WTC11 (cell line): ENCODE results near the gene EGFR. TPM values are rescaled to one million over a fixed set of nuclear protein-coding genes. Genes with fewer than 3 reads are reported as not detected.
A peak's percentile ranks its signal among the peaks of the same experiment; 100 is the strongest.

ENCODE experiments used
- ARID4B ChIP-seq: sonication (generic); formaldehyde crosslinking; IDR thresholded peaks from 2 replicates; pipeline ENCODE4 v1.8.0; 2023; ENCODE audit warnings: missing genetic modification reagents, mild to moderate bottlenecking, borderline replicate concordance
- ATF3 ChIP-seq: sonication (generic); formaldehyde crosslinking; conservative IDR thresholded peaks from 2 replicates; pipeline ENCODE4 v1.8.1; 2022; ENCODE audit warnings: mild to moderate bottlenecking, missing genetic modification reagents
- ATF6 ChIP-seq: sonication (generic); formaldehyde crosslinking; IDR thresholded peaks from 2 replicates; pipeline ENCODE4 v1.8.1; 2023; ENCODE audit warnings: mild to moderate bottlenecking, missing genetic modification reagents
- CREM ChIP-seq: sonication (generic); formaldehyde crosslinking; IDR thresholded peaks from 2 replicates; pipeline ENCODE4 v1.8.1; 2022; ENCODE audit warnings: mild to moderate bottlenecking, missing genetic modification reagents, moderate library complexity
- CTCF ChIP-seq: fragments of 200-600 bp; IDR thresholded peaks from 2 replicates; pipeline ENCODE4 v1.8.0; 2022; ENCODE audit warnings: antibody characterized with exemption
- E2F4 ChIP-seq: sonication (generic); formaldehyde crosslinking; IDR thresholded peaks from 2 replicates; pipeline ENCODE4 v1.8.1; 2022; ENCODE audit warnings: low read depth, mild to moderate bottlenecking, moderate library complexity, missing genetic modification reagents, borderline replicate concordance
- ERG ChIP-seq: fragments of 250-450 bp; sonication (Bioruptor Pico); IDR thresholded peaks from 2 replicates; pipeline ENCODE4 v1.8.0; 2021; ENCODE audit warnings: mild to moderate bottlenecking
- ETV6 ChIP-seq: sonication (generic); formaldehyde crosslinking; IDR thresholded peaks from 2 replicates; pipeline ENCODE4 v1.8.1; 2022; ENCODE audit warnings: mild to moderate bottlenecking, missing genetic modification reagents
- HMGXB4 ChIP-seq: sonication (generic); formaldehyde crosslinking; IDR thresholded peaks from 2 replicates; pipeline ENCODE4 v1.8.1; 2023; ENCODE audit warnings: mild to moderate bottlenecking, moderate library complexity, missing genetic modification reagents
- RELA ChIP-seq: sonication (generic); formaldehyde crosslinking; IDR thresholded peaks from 2 replicates; pipeline ENCODE4 v1.8.1; 2022; ENCODE audit warnings: missing genetic modification reagents, mild to moderate bottlenecking, borderline replicate concordance
- SMAD4 ChIP-seq: sonication (generic); formaldehyde crosslinking; IDR thresholded peaks from 2 replicates; pipeline ENCODE4 v1.8.0; 2022; ENCODE audit warnings: mild to moderate bottlenecking, missing genetic modification reagents
- TEAD1 ChIP-seq: sonication (generic); formaldehyde crosslinking; IDR thresholded peaks from 2 replicates; pipeline ENCODE4 v1.8.0; 2022; ENCODE audit warnings: mild to moderate bottlenecking, missing genetic modification reagents
- TP53 ChIP-seq: sonication (generic); formaldehyde crosslinking; IDR thresholded peaks from 2 replicates; pipeline ENCODE4 v1.8.1; 2023; ENCODE audit warnings: mild to moderate bottlenecking, missing genetic modification reagents
- USF1 ChIP-seq: sonication (generic); formaldehyde crosslinking; IDR thresholded peaks from 2 replicates; pipeline ENCODE4 v1.8.0; 2022; ENCODE audit warnings: mild to moderate bottlenecking, missing genetic modification reagents
- ZNF232 ChIP-seq: sonication (generic); formaldehyde crosslinking; IDR thresholded peaks from 2 replicates; pipeline ENCODE4 v1.8.0; 2022; ENCODE audit warnings: mild to moderate bottlenecking, missing genetic modification reagents
- ZNF263 ChIP-seq: sonication (generic); formaldehyde crosslinking; IDR thresholded peaks from 2 replicates; pipeline ENCODE4 v1.8.1; 2022; ENCODE audit warnings: low read depth, mild to moderate bottlenecking, moderate library complexity, missing genetic modification reagents
- ZNF416 ChIP-seq: fragments of 250-450 bp; sonication (Bioruptor Pico); IDR thresholded peaks from 2 replicates; pipeline ENCODE4 v1.9.0; 2021; ENCODE audit warnings: mild to moderate bottlenecking, inconsistent platforms
- ZNF532 ChIP-seq: fragments of 250-450 bp; sonication (Bioruptor Pico); IDR thresholded peaks from 2 replicates; pipeline ENCODE4 v1.9.0; 2021; ENCODE audit warnings: mild to moderate bottlenecking, borderline replicate concordance
- total RNA-seq: library from RNA; stranded (reverse); gene quantifications from 3 replicates; pipeline ENCODE4 v1.2.3, GENCODE V29; 2021

Gene EGFR
- total RNA-seq, 1 experiment from 2014 or later: 5.9 TPM

GRCh38 chr7:55254596-55255495 is 236.0 kb downstream of the EGFR start (continued):
- TF ChIP-seq CTCF: peak; percentile 99
- TF ChIP-seq HMGXB4 (CRISPR knock-in tag): peak; percentile 99
- TF ChIP-seq SMAD4 (CRISPR knock-in tag): peak; percentile 72
- TF ChIP-seq ZNF416: no peak
- TF ChIP-seq RELA (CRISPR knock-in tag): peak; percentile 95; the same call in 1 of the 2 replicates
- TF ChIP-seq ZNF263 (CRISPR knock-in tag): peak; percentile 82
- TF ChIP-seq ZNF232 (CRISPR knock-in tag): 0 out of 2 replicates have a peak, but pooled peaks have one; percentile 40
- peak; percentile 78 for TF ChIP-seq TEAD1 (CRISPR knock-in tag)
- TF ChIP-seq ARID4B (CRISPR knock-in tag): peak; percentile 77
- no peak for TF ChIP-seq ATF3 (CRISPR knock-in tag)
- TF ChIP-seq ERG (CRISPR knock-in tag): no peak
- no peak for TF ChIP-seq ZNF532 (CRISPR knock-in tag)
- TF ChIP-seq CREM (CRISPR knock-in tag): peak; percentile 47; the same call in 1 of the 2 replicates
- peak; percentile 22; the same call in 1 of the 2 replicates for TF ChIP-seq TP53 (CRISPR knock-in tag)
- TF ChIP-seq ETV6 (CRISPR knock-in tag): peak; percentile 52
- 0 out of 2 replicates have a peak, but pooled peaks have one; percentile 34 for TF ChIP-seq ATF6
- TF ChIP-seq USF1 (CRISPR knock-in tag): peak; percentile 11; the same call in 1 of the 2 replicates
- TF ChIP-seq E2F4 (CRISPR knock-in tag): peak; percentile 73; the same call in 1 of the 2 replicates
